K562 (cell line): ENCODE measurements around the gene UBASH3B.

Experiments
- BCL6 ChIP-seq: fragments of 250-450 bp; sonication (Bioruptor Pico); IDR thresholded peaks from 2 replicates; pipeline ENCODE4 v1.4.0; 2020
- KAT2B ChIP-seq: IDR thresholded peaks from one replicate; pipeline ENCODE4 v1.6.1; 2012; ENCODE audit warnings: low read depth, mild to moderate bottlenecking, control low read depth, inconsistent platforms, low read length, moderate library complexity

- TF ChIP-seq BCL6 (no peak), KAT2B (no peak)
These were observed 91.8 kb downstream of the UBASH3B start for GRCh38 chr11:122747351-122747781.
